ENCODE measurements around the gene CAPS. TPM values are rescaled to one million over a fixed set of nuclear protein-coding genes. Genes with fewer than 3 reads are reported as not detected.

Gene CAPS
- total RNA-seq, 1 donor from 2014 or later, result 2.2 TPM

DNA sequence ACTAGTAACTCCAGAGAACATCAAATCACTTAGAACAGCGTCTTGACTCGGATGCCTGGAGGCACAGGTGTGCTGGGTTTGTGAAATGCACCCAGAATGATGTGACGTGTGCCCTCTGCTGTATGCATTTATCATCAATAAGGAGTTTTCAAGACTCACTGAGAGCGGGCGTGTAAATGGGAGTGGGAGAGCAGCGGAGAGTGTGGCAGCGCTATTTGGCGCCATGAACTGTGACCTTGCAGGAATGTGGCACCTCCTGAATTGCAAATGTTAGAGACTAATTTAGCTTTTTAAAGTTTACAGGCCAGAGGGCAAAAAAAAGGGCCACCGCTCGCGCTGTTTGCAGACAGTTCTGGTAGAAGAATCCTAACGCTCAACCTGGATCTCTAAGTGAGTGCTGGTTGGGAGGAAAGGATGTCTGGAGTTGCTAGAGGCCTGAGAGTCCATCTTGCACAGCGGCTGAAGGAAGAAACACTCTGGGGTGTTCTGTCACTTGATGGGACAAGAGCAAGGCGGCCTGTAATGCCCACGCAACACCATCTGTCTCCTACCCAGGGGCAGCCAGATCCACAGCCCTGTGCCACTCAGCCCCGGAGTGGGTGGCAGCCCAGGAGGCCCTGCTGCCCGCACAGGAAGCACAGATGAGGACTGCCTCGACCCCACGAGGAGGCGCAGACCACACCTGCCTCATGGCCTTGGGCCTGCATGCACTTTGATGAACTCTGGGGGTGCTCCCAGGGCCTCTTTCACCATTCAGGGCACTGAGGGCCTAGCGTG, 44.2 kb downstream of the CAPS start:
- DNase-seq (ENCODE audit: low spot score), result no peak
- Histone ChIP-seq H3K4me3 (no peak overlapping the region), H3F3A (ENCODE audit: low read depth) (peaks cover 6% of the 10 kb centered on the region), H3K9ac (peak overlapping the region; percentile 39), H3K27ac (no peak overlapping the region), H3K9me3 (ENCODE audit: low read depth) (no peaks in the 10 kb centered on the region), H3K36me3 (no peaks in the 10 kb centered on the region), H4K20me1 (ENCODE audit: low read depth) (peaks cover 100% of the 10 kb centered on the region), H3K79me2 (ENCODE audit: low read depth) (peaks cover 100% of the 10 kb centered on the region), H2AFZ (replicated peaks) (no peak overlapping the region), H3K27me3 (no peaks in the 10 kb centered on the region), H3K4me2 (no peak overlapping the region), H3K4me1 (peaks cover 44% of the 10 kb centered on the region)
- TF ChIP-seq EZH2 (IDR thresholded peaks at IDR 0.05) (no peak), EZH2phosphoT487 (IDR thresholded peaks at IDR 0.05) (no peak)
- TF ChIP-seq, protein P1, sequence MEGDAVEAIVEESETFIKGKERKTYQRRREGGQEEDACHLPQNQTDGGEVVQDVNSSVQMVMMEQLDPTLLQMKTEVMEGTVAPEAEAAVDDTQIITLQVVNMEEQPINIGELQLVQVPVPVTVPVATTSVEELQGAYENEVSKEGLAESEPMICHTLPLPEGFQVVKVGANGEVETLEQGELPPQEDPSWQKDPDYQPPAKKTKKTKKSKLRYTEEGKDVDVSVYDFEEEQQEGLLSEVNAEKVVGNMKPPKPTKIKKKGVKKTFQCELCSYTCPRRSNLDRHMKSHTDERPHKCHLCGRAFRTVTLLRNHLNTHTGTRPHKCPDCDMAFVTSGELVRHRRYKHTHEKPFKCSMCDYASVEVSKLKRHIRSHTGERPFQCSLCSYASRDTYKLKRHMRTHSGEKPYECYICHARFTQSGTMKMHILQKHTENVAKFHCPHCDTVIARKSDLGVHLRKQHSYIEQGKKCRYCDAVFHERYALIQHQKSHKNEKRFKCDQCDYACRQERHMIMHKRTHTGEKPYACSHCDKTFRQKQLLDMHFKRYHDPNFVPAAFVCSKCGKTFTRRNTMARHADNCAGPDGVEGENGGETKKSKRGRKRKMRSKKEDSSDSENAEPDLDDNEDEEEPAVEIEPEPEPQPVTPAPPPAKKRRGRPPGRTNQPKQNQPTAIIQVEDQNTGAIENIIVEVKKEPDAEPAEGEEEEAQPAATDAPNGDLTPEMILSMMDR (IDR thresholded peaks at IDR 0.05), result no peak
- H3K9me3 Mint-ChIP-seq, result no peaks in the 10 kb centered on the region
- no peak overlapping the region for H3K4me3 Mint-ChIP-seq
- H3K27ac Mint-ChIP-seq, result peak overlapping the region; percentile 2
- peaks cover 4% of the 10 kb centered on the region for H3K27me3 Mint-ChIP-seq (ENCODE audit: insufficient read depth, low read depth)
- H3K4me1 Mint-ChIP-seq, result peaks cover 81% of the 10 kb centered on the region
- no peaks in the 10 kb centered on the region for H3K36me3 Mint-ChIP-seq

DNA sequence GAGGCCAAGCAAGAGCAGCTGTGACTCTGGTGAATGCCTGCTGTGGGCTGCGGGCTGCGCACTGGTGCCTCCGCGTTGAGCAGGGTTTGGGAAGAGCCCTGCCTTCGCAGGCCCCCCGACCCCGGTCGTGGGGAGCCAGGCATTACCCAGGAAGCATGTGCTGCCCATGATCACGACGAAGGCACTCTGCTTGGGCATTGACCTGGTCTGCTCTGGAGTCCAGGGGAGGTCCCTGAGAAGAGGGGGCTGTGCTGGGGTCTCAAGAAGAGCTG, 44.7 kb downstream of the CAPS start:
- Histone ChIP-seq H3K4me2 (no peak overlapping the region), H3K27ac (no peak overlapping the region), H3F3A (ENCODE audit: low read depth) (peaks cover 6% of the 10 kb centered on the region), H3K27me3 (no peaks in the 10 kb centered on the region), H4K20me1 (ENCODE audit: low read depth) (peaks cover 100% of the 10 kb centered on the region), H3K4me1 (peaks cover 39% of the 10 kb centered on the region), H3K36me3 (no peaks in the 10 kb centered on the region), H3K9ac (no peak overlapping the region), H3K4me3 (no peak overlapping the region), H3K79me2 (ENCODE audit: low read depth) (peaks cover 100% of the 10 kb centered on the region), H3K9me3 (ENCODE audit: low read depth) (no peaks in the 10 kb centered on the region), H2AFZ (replicated peaks) (no peak overlapping the region)
- DNase-seq (ENCODE audit: low spot score), result no peak
- H3K27ac Mint-ChIP-seq, result peak overlapping the region; percentile 33
- TF ChIP-seq EZH2phosphoT487 (IDR thresholded peaks at IDR 0.05), result no peak
- H3K4me1 Mint-ChIP-seq, result peaks cover 76% of the 10 kb centered on the region
- no peaks in the 10 kb centered on the region for H3K9me3 Mint-ChIP-seq
- peaks cover 4% of the 10 kb centered on the region for H3K27me3 Mint-ChIP-seq (ENCODE audit: insufficient read depth, low read depth)
- no peak overlapping the region for H3K4me3 Mint-ChIP-seq
- H3K36me3 Mint-ChIP-seq, result no peaks in the 10 kb centered on the region

DNA sequence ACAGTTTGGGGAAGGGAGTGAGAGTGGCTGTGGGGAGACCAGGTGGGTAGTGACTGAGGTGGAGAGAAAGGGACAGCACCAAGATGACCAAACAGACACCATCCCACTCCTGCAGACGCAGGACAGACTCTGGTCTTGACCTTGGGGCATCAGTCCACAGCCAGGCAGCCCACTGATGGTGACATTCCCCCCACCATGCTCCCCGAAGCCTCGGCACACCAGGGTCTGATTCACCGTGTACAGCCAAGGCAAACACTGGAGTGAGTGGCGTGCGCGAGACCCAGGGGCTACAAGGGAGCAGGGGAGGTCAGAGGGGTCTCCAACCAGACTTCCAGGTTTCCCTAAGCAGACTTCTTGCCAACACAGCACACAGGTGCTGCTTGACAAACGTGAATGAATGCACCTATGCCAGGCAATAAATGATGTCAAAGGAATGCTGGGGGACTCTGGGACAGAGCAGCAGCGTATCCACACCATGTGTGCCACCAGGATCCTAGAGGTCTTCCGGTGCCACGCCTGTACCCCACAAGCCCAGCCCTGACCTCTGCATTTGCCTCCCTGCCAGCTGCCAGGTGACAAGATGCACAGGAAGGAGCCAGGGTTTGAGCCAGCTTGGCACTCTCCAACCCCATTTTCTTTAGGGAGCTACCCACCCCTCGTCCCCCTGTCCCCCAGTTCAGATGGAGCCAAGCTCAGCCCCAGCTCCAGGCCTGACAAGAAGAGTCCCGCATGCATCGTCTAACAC, 45.4 kb downstream of the CAPS start:
- Histone ChIP-seq H3K27me3 (no peaks in the 10 kb centered on the region), H3K4me1 (peaks cover 32% of the 10 kb centered on the region), H3K36me3 (no peaks in the 10 kb centered on the region), H3K4me2 (no peak overlapping the region), H3F3A (ENCODE audit: low read depth) (peaks cover 6% of the 10 kb centered on the region), H3K9me3 (ENCODE audit: low read depth) (no peaks in the 10 kb centered on the region), H2AFZ (replicated peaks) (no peak overlapping the region), H4K20me1 (ENCODE audit: low read depth) (peaks cover 100% of the 10 kb centered on the region), H3K27ac (no peak overlapping the region), H3K9ac (no peak overlapping the region), H3K79me2 (ENCODE audit: low read depth) (peaks cover 100% of the 10 kb centered on the region), H3K4me3 (no peak overlapping the region)
- Mint-ChIP-seq H3K27me3 (ENCODE audit: insufficient read depth, low read depth) (peaks cover 4% of the 10 kb centered on the region), H3K9me3 (no peaks in the 10 kb centered on the region), H3K4me3 (no peak overlapping the region), H3K27ac (peak overlapping the region; percentile 33), H3K36me3 (no peaks in the 10 kb centered on the region), H3K4me1 (peaks cover 69% of the 10 kb centered on the region)
- DNase-seq (ENCODE audit: low spot score), result no peak
- TF ChIP-seq EZH2 (IDR thresholded peaks at IDR 0.05) (no peak), EZH2phosphoT487 (IDR thresholded peaks at IDR 0.05) (no peak)
- TF ChIP-seq, protein P1 (IDR thresholded peaks at IDR 0.05), result no peak

All from neural progenitor cell (in vitro differentiated cells).